Measurements from ENCODE around the gene IL17C.

DNA sequence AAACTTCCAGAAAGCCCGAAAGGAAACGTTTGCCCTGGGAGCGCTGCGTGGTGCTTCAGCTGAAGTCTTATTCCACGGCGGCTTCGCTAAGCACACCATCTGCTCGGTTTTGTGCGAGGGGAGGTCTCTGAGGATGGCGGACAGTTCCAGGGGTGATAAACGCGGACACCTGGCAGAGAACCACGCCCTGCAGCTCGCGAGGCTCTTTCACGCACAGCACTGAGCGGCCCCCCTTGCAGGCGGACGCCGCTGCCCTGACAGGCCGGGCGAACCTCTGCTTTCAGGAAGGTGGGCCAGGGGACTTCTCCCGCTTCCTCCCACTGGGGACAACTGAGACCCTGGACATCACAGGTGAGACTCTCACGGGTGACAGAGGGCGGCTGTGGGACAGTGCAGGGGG is 20.8 kb downstream of the IL17C start:
- TF ChIP-seq, protein P1, sequence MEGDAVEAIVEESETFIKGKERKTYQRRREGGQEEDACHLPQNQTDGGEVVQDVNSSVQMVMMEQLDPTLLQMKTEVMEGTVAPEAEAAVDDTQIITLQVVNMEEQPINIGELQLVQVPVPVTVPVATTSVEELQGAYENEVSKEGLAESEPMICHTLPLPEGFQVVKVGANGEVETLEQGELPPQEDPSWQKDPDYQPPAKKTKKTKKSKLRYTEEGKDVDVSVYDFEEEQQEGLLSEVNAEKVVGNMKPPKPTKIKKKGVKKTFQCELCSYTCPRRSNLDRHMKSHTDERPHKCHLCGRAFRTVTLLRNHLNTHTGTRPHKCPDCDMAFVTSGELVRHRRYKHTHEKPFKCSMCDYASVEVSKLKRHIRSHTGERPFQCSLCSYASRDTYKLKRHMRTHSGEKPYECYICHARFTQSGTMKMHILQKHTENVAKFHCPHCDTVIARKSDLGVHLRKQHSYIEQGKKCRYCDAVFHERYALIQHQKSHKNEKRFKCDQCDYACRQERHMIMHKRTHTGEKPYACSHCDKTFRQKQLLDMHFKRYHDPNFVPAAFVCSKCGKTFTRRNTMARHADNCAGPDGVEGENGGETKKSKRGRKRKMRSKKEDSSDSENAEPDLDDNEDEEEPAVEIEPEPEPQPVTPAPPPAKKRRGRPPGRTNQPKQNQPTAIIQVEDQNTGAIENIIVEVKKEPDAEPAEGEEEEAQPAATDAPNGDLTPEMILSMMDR (IDR thresholded peaks at IDR 0.05): no peak
- TF ChIP-seq POLR2A (IDR thresholded peaks at IDR 0.05) (no peak), POLR2AphosphoS5 (IDR thresholded peaks at IDR 0.05) (no peak), EP300 (IDR thresholded peaks at IDR 0.05) (no peak)

All from upper lobe of left lung (tissue), 4 donors.